GM12874 (cell line): ENCODE measurements around the gene CYP20A1.

ENCODE experiments used
- TF ChIP-seq, protein P1 (sequence below): IDR thresholded peaks from 2 replicates; pipeline ENCODE4 v1.5.1; 2011; ENCODE audit warnings: low read depth, mild to moderate bottlenecking, control low read depth, low read length, moderate library complexity; ENCODE audit not compliant: insufficient read depth

The CYP20A1 gene

DNA sequence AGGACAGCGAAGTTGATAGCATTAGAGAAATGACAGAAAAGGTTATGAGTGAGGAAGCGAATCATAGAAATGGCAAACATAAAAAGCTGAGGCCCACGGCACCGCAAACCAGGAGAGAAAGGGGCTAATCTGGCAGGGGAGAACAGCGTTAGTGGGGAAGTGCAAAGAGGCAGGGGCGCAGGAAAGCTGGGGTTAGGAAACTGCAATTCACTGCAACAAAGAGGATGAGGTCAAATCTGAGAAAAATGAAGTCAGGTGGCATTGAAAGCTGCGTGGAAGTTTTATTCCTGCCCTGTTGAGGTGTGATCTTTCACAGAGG is 88.7 kb downstream of the CYP20A1 start:
- TF ChIP-seq, protein P1, sequence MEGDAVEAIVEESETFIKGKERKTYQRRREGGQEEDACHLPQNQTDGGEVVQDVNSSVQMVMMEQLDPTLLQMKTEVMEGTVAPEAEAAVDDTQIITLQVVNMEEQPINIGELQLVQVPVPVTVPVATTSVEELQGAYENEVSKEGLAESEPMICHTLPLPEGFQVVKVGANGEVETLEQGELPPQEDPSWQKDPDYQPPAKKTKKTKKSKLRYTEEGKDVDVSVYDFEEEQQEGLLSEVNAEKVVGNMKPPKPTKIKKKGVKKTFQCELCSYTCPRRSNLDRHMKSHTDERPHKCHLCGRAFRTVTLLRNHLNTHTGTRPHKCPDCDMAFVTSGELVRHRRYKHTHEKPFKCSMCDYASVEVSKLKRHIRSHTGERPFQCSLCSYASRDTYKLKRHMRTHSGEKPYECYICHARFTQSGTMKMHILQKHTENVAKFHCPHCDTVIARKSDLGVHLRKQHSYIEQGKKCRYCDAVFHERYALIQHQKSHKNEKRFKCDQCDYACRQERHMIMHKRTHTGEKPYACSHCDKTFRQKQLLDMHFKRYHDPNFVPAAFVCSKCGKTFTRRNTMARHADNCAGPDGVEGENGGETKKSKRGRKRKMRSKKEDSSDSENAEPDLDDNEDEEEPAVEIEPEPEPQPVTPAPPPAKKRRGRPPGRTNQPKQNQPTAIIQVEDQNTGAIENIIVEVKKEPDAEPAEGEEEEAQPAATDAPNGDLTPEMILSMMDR: no peak

DNA sequence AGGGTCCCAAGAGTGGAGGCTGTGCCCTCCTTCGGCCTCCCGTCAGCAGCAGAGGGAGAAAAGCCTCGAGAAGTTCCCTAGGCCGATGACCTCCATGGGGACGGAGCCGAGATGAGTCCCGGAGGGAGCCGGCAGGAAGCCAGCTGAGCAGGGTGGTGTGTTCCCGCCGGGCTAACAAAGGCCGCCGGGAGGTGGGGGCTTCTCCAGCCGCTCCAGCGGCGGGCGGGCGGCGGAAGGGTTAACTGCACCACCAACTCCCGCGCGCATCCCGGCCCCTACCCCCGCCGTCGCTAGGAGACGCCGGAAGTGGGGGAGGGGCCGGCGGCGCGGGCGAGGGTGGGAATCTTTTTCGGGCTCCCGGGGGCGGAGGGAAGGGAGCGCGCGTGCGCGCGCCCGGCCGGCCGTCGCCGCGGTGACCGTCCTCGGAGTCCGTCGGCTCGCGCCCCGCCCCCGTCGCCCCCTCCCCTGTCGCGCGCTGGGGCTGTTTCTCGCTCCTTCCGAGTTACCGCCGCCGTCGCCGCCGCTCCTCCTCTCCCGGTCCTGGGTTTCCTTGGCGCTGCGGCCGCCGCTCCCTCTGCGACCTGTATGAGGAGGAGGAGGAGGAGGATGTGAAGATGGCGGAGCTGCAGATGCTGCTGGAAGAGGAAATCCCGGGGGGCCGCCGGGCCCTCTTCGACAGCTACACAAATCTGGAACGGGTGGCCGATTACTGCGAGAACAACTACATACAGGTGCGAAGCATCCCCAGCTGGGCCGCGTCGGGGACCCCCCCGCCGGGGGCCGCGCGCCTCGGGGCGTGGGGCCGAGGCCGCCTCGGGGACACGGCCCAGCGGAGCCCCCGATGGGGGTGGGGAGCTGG is 89.3 kb downstream of the CYP20A1 start, which contains the start of gene ABI2:
Gene ABI2 (plus strand): TSS at position 494 of the 859 bp plus-strand sequence. CDS start 121 bp downstream, at position 615.
- TF ChIP-seq, protein P1: no peak

DNA sequence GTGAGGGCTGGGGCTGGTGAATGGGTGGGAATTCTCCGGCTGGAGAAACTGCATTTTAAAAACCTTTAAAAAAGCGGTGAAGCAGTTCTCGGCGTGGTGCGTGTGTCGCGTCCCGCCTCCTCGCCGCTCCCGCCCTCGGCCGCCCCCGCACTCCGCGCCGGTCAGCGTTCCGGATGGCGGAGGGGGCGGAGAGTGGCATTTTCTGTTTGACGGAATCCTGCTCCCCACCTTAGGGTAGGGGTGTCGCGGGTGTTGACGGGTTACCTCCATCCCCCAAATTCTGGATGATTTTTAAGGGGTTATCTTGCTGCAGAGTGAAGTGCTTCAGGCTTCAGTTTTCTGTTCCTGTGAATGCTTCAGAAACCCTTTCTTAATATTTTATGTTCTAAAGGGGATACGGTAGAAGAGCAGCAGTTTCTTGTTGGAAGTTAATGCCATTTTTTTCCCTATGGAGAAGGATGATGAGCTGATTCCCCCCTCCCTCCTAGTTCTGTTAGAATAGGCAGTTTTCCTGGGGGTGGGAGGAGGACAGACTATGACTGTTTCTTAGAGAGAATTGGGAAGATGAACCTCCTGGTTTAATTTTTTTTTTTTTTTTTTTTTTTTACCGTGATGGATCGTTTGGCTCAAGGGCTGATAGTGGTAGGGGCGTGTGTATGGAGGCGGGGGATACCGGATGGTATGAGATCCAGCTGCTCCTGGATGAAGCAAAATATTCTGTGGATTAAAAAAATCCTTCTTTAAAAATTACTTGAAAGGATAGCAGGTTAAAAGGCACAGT is 90.1 kb downstream of the CYP20A1 start:
- TF ChIP-seq, protein P1: no peak

DNA sequence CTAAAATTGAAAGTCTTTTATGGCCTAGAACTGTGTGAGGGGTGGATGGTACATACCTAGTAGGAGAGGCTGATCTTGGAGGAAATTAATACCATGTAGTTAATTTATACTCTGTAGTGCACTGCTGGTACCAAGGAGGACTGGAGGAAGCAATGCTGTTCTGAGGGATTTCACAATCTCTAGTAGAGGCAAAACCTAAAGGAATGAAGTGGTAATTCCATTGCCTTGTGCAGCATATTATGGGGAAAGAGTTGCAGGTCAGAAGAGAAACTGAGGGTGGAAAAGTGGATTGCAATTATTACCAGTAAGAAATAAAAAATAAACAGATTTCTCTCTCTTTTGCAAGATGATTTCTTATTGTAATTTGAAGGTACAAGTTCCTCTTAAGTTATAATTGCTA is 91.6 kb downstream of the CYP20A1 start:
- TF ChIP-seq, protein P1: no peak

DNA sequence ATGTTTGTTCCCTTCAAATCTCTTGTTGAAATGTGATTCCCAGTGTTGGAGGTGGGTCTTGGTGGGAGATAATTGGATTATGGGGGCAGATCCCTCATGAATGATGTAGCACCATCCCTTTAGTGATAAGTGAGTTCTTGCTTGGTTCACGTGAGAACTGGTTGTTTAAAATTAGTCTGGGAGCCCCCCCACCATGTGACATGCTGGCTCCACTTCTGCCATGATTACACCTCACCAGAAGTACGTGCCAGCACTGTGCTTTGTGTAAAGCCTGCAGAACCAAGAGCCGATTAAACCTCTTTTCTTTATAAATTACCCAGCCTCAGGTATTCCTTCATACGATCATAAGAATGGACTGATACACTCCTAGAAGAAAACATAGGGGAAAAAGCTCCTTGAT is 99.5 kb downstream of the CYP20A1 start:
- TF ChIP-seq, protein P1: no peak

DNA sequence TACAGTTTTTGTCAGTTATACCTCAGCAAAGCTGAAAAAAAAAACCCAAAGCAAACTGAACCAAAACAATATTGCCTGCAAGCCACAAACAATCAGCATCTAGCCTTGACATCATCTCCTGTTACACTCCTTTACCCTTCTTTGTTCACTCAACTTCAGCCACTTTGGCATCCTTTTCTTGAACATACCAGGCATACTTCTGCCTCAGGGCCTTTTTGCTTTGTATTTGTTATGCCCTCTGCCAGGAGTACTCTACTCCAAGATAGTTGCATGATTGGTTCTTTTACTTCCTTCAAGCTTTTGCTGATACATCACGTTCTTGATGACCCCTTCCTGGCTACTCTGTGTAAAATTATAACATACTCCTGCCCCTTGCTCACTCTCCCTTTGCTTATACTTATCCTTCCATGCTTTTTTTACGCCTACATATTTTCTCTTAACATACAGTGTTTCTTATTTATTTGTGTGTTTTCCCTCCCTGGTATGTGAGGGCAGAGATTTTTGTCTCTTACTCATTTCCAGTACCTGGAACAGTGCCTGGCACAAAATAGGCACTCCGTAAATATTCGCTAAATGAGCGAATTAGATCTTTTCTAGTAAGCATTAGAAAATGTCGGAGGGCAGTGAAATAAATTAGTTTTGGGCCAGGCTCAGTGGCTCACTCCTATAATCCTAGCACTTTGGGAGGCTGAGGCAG is 102.1 kb downstream of the CYP20A1 start:
- TF ChIP-seq, protein P1: no peak
